Esophagus muscularis mucosa (tissue), 4 donors: ENCODE results near the gene CA12. TPM values are rescaled to one million over a fixed set of nuclear protein-coding genes. Genes with fewer than 3 reads are reported as not detected.

Experiments used
- DNase-seq: peaks from one replicate; pipeline ENCODE4 v3.0.0-alpha.2; 2017; ENCODE audit errors: extremely low spot score
- H3K27ac ChIP-seq, 4 donors: fragments of 200-600 bp; sonication (generic); replicated peaks in 1 of 4; 1 replicate in 3 of 4; 2 replicates in 1 of 4; pipeline ENCODE4 v1.5.1; 2016 to 2019; ENCODE audit warnings: mild to moderate bottlenecking in 1 of 4
- H3K27me3 ChIP-seq, 4 donors: fragments of 200-600 bp; sonication (generic); one replicate each; pipeline versions ENCODE4 v1.5.1 to v1.6.0; 2016 to 2019
- H3K36me3 ChIP-seq, 4 donors: fragments of 200-600 bp; sonication (generic); one replicate each; pipeline ENCODE4 v1.5.1; 2016 to 2019
- H3K4me1 ChIP-seq, 4 donors: fragments of 200-600 bp; sonication (generic); one replicate each; pipeline ENCODE4 v1.5.1; 2016 to 2019
- H3K4me3 ChIP-seq, 4 donors: fragments of 200-600 bp; sonication (generic); 1 replicate in 2 of 4; 2 replicates in 2 of 4; pipeline ENCODE4 v1.5.1; 2016 to 2019; ENCODE audit warnings: mild to moderate bottlenecking in 4 of 4, moderate library complexity in 1 of 4
- H3K9me3 ChIP-seq, 4 donors: fragments of 200-600 bp; sonication (generic); 1 replicate in 3 of 4; 2 replicates in 1 of 4; pipeline ENCODE4 v1.5.1; 2016 to 2019
- EP300 ChIP-seq: sonication (generic); formaldehyde crosslinking; IDR thresholded peaks from one replicate; pipeline ENCODE4 v1.6.1; 2017; ENCODE audit warnings: antibody characterized with exemption
- POLR2A ChIP-seq: fragments of 450-650 bp; IDR thresholded peaks from one replicate; pipeline ENCODE4 v1.6.1; 2017; ENCODE audit warnings: antibody characterized with exemption, moderate library complexity, mild to moderate bottlenecking, low read depth
- POLR2AphosphoS5 ChIP-seq, 2 donors: sonication (generic); formaldehyde crosslinking; IDR thresholded peaks; one replicate each; pipeline ENCODE4 v1.6.1; 2017; ENCODE audit warnings: antibody characterized with exemption in 2 of 2
- WGBS: methylation state at CpG from one replicate; pipeline ENCODE4 v1.1.5; 2018; 5-methylcytosine and 5-hydroxymethylcytosine counted together
- intact Hi-C: fragments of 100-400 bp; cut with DNase I; formaldehyde crosslinking; loops from one replicate; pipeline ENCODE4 v1.15.1; 2023
- total RNA-seq, 4 donors: library from RNA; depleted of rRNA; stranded (reverse); fragments of >200 nt; gene quantifications; one replicate each; pipeline versions ENCODE4 v1.1.0 to v1.2.1, GENCODE V29; 2016
- TF ChIP-seq, protein P1 (sequence below), 3 experiments: fragments of 200-600 bp in 2 of 3; fragments of 450-650 bp in 1 of 3; sonication (generic) in 2 of 3; IDR thresholded peaks; one replicate each; pipeline ENCODE4 v1.5.1; 2017 to 2019; ENCODE audit warnings: antibody characterized with exemption in 3 of 3, mild to moderate bottlenecking in 2 of 3, moderate library complexity in 1 of 3

Gene CA12
- total RNA-seq, 4 donors from 2014 or later = 2.3 to 14.5 (median 6.0) TPM

DNA sequence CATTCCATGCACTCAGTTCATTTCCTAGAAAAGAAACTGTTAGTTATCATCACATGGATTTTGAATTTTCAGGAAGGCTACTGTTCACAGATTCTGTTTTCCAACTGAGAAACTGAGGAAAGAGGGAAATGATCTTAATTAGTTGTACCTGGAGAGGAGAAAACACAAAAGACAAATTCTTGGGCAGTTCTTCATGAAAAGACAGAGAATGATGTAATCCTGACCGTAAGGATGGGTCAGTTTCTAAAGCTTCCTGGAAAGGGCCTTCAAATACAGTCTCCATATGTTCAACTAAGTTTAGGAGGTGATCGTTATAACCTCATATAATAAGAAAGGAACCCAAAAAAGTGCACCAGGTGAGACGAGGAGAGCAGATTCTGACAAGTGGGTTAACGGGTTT is 44.6 kb downstream of the CA12 start:
- Histone ChIP-seq H3K36me3 (no peaks in the 10 kb centered on the region), H3K9me3 (no peaks in the 10 kb centered on the region), H3K4me3 (no peak overlapping the region), H3K27me3 (peaks cover 0 to 4% (median 0%) of the 10 kb centered on the region in 4 donors), H3K4me1 (no peaks in the 10 kb centered on the region), H3K27ac (no peak overlapping the region)
- no peak for TF ChIP-seq POLR2AphosphoS5 (IDR thresholded peaks at IDR 0.05)
- TF ChIP-seq, protein P1, sequence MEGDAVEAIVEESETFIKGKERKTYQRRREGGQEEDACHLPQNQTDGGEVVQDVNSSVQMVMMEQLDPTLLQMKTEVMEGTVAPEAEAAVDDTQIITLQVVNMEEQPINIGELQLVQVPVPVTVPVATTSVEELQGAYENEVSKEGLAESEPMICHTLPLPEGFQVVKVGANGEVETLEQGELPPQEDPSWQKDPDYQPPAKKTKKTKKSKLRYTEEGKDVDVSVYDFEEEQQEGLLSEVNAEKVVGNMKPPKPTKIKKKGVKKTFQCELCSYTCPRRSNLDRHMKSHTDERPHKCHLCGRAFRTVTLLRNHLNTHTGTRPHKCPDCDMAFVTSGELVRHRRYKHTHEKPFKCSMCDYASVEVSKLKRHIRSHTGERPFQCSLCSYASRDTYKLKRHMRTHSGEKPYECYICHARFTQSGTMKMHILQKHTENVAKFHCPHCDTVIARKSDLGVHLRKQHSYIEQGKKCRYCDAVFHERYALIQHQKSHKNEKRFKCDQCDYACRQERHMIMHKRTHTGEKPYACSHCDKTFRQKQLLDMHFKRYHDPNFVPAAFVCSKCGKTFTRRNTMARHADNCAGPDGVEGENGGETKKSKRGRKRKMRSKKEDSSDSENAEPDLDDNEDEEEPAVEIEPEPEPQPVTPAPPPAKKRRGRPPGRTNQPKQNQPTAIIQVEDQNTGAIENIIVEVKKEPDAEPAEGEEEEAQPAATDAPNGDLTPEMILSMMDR (IDR thresholded peaks at IDR 0.05) = no peak
- no peak for TF ChIP-seq EP300
- intact Hi-C loops = no loop called here
- DNase-seq = no peak
- WGBS = 94% methylated on average over 4 of the region's 4 CpGs

DNA sequence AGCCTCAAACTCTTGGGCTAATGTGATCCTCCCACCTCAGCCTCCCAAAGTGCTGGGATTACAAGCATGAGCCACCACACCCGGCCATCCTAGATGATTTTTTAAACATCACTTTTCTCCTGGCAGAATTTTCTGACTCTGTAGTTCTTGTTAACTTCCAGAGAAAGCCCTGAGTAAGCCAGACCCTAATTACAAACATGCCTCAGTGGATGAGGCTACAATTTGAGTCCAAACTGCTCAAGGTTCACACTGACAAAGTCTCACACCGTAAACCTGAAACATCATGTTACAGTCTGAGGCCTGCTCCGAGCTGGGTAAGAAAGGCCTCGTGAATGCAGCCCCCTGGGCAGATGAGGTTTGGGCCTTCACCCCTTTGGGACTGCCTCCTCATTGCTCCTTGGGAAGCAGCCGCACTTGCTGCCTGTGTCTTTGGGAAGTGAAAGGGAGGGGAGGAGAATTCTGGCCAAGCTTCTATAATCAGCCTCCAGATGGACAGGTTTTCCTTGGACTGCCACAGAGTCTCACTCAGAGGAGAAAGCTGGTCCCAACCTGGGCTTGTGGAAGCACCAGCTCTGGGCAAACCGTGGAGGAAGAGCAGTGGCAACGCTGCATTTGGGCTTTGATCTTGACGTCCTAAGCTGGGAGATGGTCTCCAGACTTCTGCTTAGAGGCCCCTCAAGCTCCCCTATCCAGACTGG is 46.0 kb downstream of the CA12 start:
- Histone ChIP-seq H3K4me1 (no peaks in the 10 kb centered on the region), H3K27me3 (peaks cover 0 to 4% (median 0%) of the 10 kb centered on the region in 4 donors), H3K9me3 (no peaks in the 10 kb centered on the region), H3K27ac (no peak overlapping the region), H3K36me3 (no peaks in the 10 kb centered on the region), H3K4me3 (no peak overlapping the region)
- DNase-seq = no peak
- TF ChIP-seq POLR2AphosphoS5 (IDR thresholded peaks at IDR 0.05) (no peak), EP300 (no peak), POLR2A (no peak)
- TF ChIP-seq, protein P1 (IDR thresholded peaks at IDR 0.05) = no peak
- 69% methylated on average over 8 of the region's 8 CpGs for WGBS
- intact Hi-C loops = no loop called here

DNA sequence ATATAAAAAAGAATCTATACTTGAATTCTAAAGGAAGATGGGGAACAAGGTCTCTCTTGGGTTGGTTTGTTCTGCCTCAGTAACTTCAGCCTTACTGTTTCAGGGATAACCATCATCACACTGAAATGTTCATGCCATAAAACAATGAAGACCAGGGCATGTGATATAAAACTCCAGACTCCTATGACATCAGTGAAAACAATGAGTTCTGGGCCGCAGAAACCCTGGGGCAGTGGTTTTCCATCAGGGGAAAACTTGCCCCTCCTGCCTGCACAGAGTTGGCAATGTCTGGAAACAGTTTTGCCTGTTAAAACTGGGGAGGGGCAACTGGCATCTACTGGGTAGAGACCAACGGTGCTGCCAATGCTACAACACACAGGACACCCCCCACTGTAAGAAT is 46.8 kb downstream of the CA12 start:
- H3K36me3 ChIP-seq = no peaks in the 10 kb centered on the region
- H3K27me3 ChIP-seq = no peaks in the 10 kb centered on the region
- no peaks in the 10 kb centered on the region for H3K4me1 ChIP-seq
- TF ChIP-seq POLR2AphosphoS5 (IDR thresholded peaks at IDR 0.05) (no peak), POLR2A (no peak)
- TF ChIP-seq, protein P1 (IDR thresholded peaks at IDR 0.05) = no peak
- no peak for DNase-seq
- intact Hi-C loops = no loop called here
- no peak overlapping the region for H3K4me3 ChIP-seq
- H3K9me3 ChIP-seq = no peaks in the 10 kb centered on the region
- 90% methylated on average over 2 of the region's 2 CpGs for WGBS
- no peak overlapping the region for H3K27ac ChIP-seq

DNA sequence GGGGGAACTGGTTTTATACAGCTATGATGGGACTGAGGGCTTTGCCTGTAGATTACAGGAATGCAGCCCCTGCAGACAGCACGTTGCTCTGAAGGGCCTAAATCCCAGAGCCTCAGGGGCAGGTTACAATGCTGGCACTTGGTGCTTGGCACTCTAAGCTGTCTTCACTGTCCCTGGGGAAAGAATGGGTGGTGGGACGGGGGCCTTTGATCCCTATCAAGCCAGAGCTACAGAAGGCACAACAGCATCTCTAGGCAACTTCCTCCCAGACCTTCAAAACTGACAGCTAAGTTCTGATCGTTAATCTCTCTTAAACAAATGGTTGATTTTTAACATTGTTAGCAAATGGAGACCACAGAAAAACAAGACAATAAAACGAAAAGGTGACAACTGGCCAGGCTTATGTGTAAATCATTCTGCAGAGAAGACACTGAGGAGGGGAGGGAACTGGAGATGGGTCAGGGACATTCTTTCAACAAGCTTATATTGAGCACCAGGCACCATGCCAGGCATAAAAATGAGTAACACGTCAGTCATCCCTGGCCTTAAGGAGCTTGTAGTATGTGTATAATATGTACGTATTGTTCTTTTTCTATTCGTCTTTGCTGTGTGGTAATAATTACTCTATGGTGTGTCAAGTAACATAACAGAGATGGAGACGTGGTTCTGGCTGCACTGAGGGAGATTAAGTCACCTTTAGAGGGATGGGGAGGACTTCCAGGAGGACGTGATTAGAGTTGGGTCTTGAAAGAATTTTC is 49.1 kb downstream of the CA12 start:
- 52% methylated on average over 9 of the region's 9 CpGs for WGBS
- no peaks in the 10 kb centered on the region for H3K27me3 ChIP-seq
- TF ChIP-seq POLR2A (no peak), EP300 (no peak), POLR2AphosphoS5 (IDR thresholded peaks at IDR 0.05) (no peak)
- TF ChIP-seq, protein P1 (IDR thresholded peaks at IDR 0.05) = no peak
- H3K27ac ChIP-seq = no peak overlapping the region
- no peaks in the 10 kb centered on the region for H3K9me3 ChIP-seq
- H3K4me1 ChIP-seq = no peaks in the 10 kb centered on the region
- no peaks in the 10 kb centered on the region for H3K36me3 ChIP-seq
- intact Hi-C loops = no loop called here
- no peak for DNase-seq
- no peak overlapping the region for H3K4me3 ChIP-seq
